Measurements from ENCODE around the gene CPT2. TPM values are rescaled to one million over a fixed set of nuclear protein-coding genes. Genes with fewer than 3 reads are reported as not detected.
A peak's percentile ranks its signal among the peaks of the same experiment; 100 is the strongest.

Gene CPT2
- total and polyA plus RNA-seq, 2 of the 13 experiments (the other 11 are each of a cell fraction or from before 2014, with no cell fraction given): 12.6 to 14.6 TPM

- 0 out of 2 replicates have a peak, but pooled peaks have one; percentile 41 for TF ChIP-seq ZNF224 (CRISPR knock-in tag; IDR thresholded peaks at IDR 0.05)
- TF ChIP-seq ZNF317 (CRISPR knock-in tag; IDR thresholded peaks at IDR 0.05): peak; percentile 45; the same call in 1 of the 2 replicates
- no peak for TF ChIP-seq ZNF709 (CRISPR knock-in tag; IDR thresholded peaks at IDR 0.05)
- TF ChIP-seq BCL6 (CRISPR knock-in tag; IDR thresholded peaks at IDR 0.05): peak; percentile 83
- no peak for TF ChIP-seq MAF1 (CRISPR knock-in tag; IDR thresholded peaks at IDR 0.05; ENCODE audit: borderline replicate concordance)
- peak; percentile 98 for TF ChIP-seq SOX5 (CRISPR knock-in tag; IDR thresholded peaks at IDR 0.05; ENCODE audit: borderline replicate concordance)
- TF ChIP-seq ZNF761 (CRISPR knock-in tag; conservative IDR thresholded peaks at IDR 0.05): peak; percentile 68; the same call in 1 of the 2 replicates
- TF ChIP-seq CSRNP1 (CRISPR knock-in tag; IDR thresholded peaks at IDR 0.05): no peak
- TF ChIP-seq ZNF816 (CRISPR knock-in tag; IDR thresholded peaks at IDR 0.05; ENCODE audit: borderline replicate concordance): peak; percentile 93; the same call in 1 of the 2 replicates
- TF ChIP-seq ETS1 (CRISPR knock-in tag; IDR thresholded peaks at IDR 0.05): no peak
- no peak for TF ChIP-seq ZNF160 (CRISPR knock-in tag; IDR thresholded peaks at IDR 0.05)
- TF ChIP-seq CTCF (CRISPR knock-in tag; IDR thresholded peaks at IDR 0.05): no peak; the same call in 1 of the 2 replicates
- no peak for TF ChIP-seq IKZF4 (CRISPR knock-in tag; IDR thresholded peaks at IDR 0.05; ENCODE audit: borderline replicate concordance, low read depth, not compliant biosample characterization)
- TF ChIP-seq HMG20B (CRISPR knock-in tag; conservative IDR thresholded peaks at IDR 0.05): peak; percentile 54
- TF ChIP-seq TFE3 (CRISPR knock-in tag; IDR thresholded peaks at IDR 0.05): peak; percentile 100
- TF ChIP-seq SAP130 (CRISPR knock-in tag; IDR thresholded peaks at IDR 0.05; ENCODE audit: low read depth): peak; percentile 87
- no peak for TF ChIP-seq NCOA5 (CRISPR knock-in tag; IDR thresholded peaks at IDR 0.05)
- TF ChIP-seq IRF1 (CRISPR knock-in tag; IDR thresholded peaks at IDR 0.05; ENCODE audit: low read depth): no peak
- no peak for TF ChIP-seq NFRKB (IDR thresholded peaks at IDR 0.05)
- no peak for TF ChIP-seq FOXA1 (IDR thresholded peaks at IDR 0.05)
- TF ChIP-seq FOXA1 (CRISPR knock-in tag; IDR thresholded peaks at IDR 0.05): peak; percentile 94
- no peak for TF ChIP-seq BRF2 (CRISPR knock-in tag; IDR thresholded peaks at IDR 0.05)
Observed at GRCh38 chr1:53160924-53161378, 35.7 kb upstream of the CPT2 start (continued).
